RCC 7860 (cell line): ENCODE data around the gene MIA3.
A peak's percentile ranks its signal among the peaks of the same experiment; 100 is the strongest.
"Not testable (repeated sequence)": the region's sequence is repeated elsewhere in the genome, so short reads cannot be mapped to it uniquely, and the experiment has no call there.

Experiments
- DNase-seq: peaks from one replicate; pipeline ENCODE4 v3.0.0-alpha.2; 2015; ENCODE audit warnings: low spot score
- FAIRE-seq: peaks from 2 replicates; lab custom pipeline; 2012; peaks lifted over from hg19 to GRCh38; lab: Jason Lieb, UNC

Gene MIA3

GRCh38 chr1:222618001-222618879 is at the start of gene MIA3:
Gene MIA3, plus strand, starts transcription at chr1:222618097. Its CDS starts 14 bp downstream, at chr1:222618111.
- DNase-seq, result peak; percentile 64

GRCh38 chr1:222570837-222571236 is 47.1 kb upstream of the MIA3 start:
- no peak for FAIRE-seq
- DNase-seq, result no peak

More at GRCh38 chr1:222618001-222618879, at the start of gene MIA3:
- FAIRE-seq, result no peak

- DNase-seq, result no peak
- FAIRE-seq, result no peak
These were observed 38.6 kb upstream of the MIA3 start for GRCh38 chr1:222579316-222579715.

GRCh38 chr1:222582099-222582774 is 35.7 kb upstream of the MIA3 start:
- DNase-seq, result peak; percentile 75
- FAIRE-seq, result peak; percentile 74

- no peak for DNase-seq
- no peak for FAIRE-seq
These were observed 34.8 kb upstream of the MIA3 start for GRCh38 chr1:222583079-222583478.

- DNase-seq (no peak), FAIRE-seq (no peak)
These were observed 31.1 kb upstream of the MIA3 start for GRCh38 chr1:222586842-222587241.

GRCh38 chr1:222588135-222588534 is 29.8 kb upstream of the MIA3 start:
- DNase-seq (no peak), FAIRE-seq (no peak)

GRCh38 chr1:222589462-222590302 is 28.2 kb upstream of the MIA3 start, which contains the start of gene TAF1A:
Gene TAF1A, minus strand, starts transcription at chr1:222589933.
- FAIRE-seq (peak; percentile 85), DNase-seq (peak; percentile 80)

- DNase-seq (no peak), FAIRE-seq (no peak)
These were observed 25.7 kb upstream of the MIA3 start for GRCh38 chr1:222592171-222592570.

GRCh38 chr1:222594789-222595188 is 23.1 kb upstream of the MIA3 start:
- no peak for FAIRE-seq
- DNase-seq, result no peak

- no peak for FAIRE-seq
- DNase-seq, result no peak
These were observed 21.2 kb upstream of the MIA3 start for GRCh38 chr1:222596696-222597095.

GRCh38 chr1:222600281-222600680 is 17.6 kb upstream of the MIA3 start:
- no peak for DNase-seq
- FAIRE-seq, result no peak

GRCh38 chr1:222601257-222601656 is 16.6 kb upstream of the MIA3 start:
- no peak for DNase-seq
- FAIRE-seq, result no peak

GRCh38 chr1:222606757-222607156 is 11.1 kb upstream of the MIA3 start:
- no peak for DNase-seq
- no peak for FAIRE-seq

- not testable (repeated sequence) for FAIRE-seq, DNase-seq
These were observed 8.8 kb upstream of the MIA3 start for GRCh38 chr1:222609111-222609510.

- DNase-seq (no peak), FAIRE-seq (no peak)
These were observed 7.2 kb upstream of the MIA3 start for GRCh38 chr1:222610728-222611127.

- FAIRE-seq, result no peak
- DNase-seq, result no peak
These were observed 4.3 kb upstream of the MIA3 start for GRCh38 chr1:222613627-222614026.

- FAIRE-seq (no peak), DNase-seq (no peak)
These were observed 1.4 kb upstream of the MIA3 start for GRCh38 chr1:222616525-222616924.

- DNase-seq (peak; percentile 85), FAIRE-seq (no peak)
These were observed 438 bp upstream of the MIA3 start for GRCh38 chr1:222617367-222617951.

GRCh38 chr1:222618880-222619596 is 1.1 kb downstream of the MIA3 start:
- peak; percentile 10 for DNase-seq
- FAIRE-seq, result no peak
